ENCODE results near the gene PABPC3.

PABPC3 gene

DNA sequence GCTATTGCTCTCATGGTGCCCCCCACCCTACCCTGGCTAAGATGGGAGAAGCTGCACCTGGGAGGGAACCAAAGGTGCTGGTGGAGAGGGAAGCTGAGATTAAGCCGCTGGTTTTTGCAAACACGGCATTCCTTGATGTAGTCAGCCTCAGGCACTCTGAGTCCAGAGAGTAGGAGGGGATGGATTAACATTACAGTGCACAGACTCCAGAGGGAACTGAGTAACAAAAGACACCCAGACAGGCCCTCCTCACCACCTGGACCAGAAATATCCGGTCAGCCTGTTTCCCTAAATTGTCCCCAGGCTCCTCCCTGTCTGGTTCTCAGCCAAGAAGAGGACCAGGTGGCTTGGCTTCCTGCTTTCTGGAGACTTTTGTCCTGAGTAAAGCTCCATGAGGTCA lies 28.9 kb upstream of the PABPC3 start:
- TF ChIP-seq, protein P1, sequence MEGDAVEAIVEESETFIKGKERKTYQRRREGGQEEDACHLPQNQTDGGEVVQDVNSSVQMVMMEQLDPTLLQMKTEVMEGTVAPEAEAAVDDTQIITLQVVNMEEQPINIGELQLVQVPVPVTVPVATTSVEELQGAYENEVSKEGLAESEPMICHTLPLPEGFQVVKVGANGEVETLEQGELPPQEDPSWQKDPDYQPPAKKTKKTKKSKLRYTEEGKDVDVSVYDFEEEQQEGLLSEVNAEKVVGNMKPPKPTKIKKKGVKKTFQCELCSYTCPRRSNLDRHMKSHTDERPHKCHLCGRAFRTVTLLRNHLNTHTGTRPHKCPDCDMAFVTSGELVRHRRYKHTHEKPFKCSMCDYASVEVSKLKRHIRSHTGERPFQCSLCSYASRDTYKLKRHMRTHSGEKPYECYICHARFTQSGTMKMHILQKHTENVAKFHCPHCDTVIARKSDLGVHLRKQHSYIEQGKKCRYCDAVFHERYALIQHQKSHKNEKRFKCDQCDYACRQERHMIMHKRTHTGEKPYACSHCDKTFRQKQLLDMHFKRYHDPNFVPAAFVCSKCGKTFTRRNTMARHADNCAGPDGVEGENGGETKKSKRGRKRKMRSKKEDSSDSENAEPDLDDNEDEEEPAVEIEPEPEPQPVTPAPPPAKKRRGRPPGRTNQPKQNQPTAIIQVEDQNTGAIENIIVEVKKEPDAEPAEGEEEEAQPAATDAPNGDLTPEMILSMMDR (IDR thresholded peaks at IDR 0.05; ENCODE audit: insufficient read depth, low read length, poor library complexity, severe bottlenecking) = no peak
- no peak for TF ChIP-seq EZH2phosphoT487 (conservative IDR thresholded peaks at IDR 0.05; ENCODE audit: low read length)
- Histone ChIP-seq H4K20me1 (ENCODE audit: low read depth, low read length) (no peaks in the 10 kb centered on the region), H3K27me3 (ENCODE audit: low read length) (no peaks in the 10 kb centered on the region), H3K79me2 (ENCODE audit: insufficient read depth, low read length) (no peaks in the 10 kb centered on the region), H3K4me3 (ENCODE audit: insufficient read depth, low read length, poor library complexity, severe bottlenecking) (no peak overlapping the region), H3F3A (ENCODE audit: insufficient read depth) (no peaks in the 10 kb centered on the region), H2AFZ (ENCODE audit: low read depth, low read length, severe bottlenecking) (no peak overlapping the region), H3K9me3 (ENCODE audit: insufficient read depth, low read length) (no peaks in the 10 kb centered on the region), H3K4me2 (ENCODE audit: low read depth, low read length, poor library complexity, severe bottlenecking) (no peak overlapping the region), H3K9me2 (replicated peaks; ENCODE audit: insufficient read depth, low read length) (no peaks in the 10 kb centered on the region), H3K9ac (ENCODE audit: low read length) (no peak overlapping the region), H3K36me3 (ENCODE audit: low read length) (no peaks in the 10 kb centered on the region), H3K27ac (ENCODE audit: low read depth, low read length) (no peak overlapping the region)

DNA sequence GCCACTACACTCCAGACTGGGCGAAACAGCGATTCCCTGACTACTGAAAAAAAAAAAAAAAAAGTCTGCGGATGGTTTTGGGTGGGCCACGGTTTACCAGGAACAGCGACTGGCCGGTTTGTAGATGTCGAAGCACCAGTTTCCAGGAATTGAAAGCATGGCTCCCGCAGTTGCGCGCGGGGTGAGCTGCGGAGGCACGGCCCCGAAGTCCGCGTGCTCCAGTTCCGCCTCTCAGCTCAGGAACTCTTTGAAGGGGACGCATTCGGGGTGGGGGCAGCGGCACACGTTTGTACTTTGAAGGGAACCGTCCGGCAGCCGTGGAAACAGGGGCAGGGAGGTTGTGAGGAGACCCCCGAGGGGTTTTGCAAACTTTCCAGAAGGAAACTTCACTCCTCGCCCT lies 27.1 kb upstream of the PABPC3 start:
- no peak overlapping the region for H3K4me2 ChIP-seq (ENCODE audit: low read depth, low read length, poor library complexity, severe bottlenecking)

DNA sequence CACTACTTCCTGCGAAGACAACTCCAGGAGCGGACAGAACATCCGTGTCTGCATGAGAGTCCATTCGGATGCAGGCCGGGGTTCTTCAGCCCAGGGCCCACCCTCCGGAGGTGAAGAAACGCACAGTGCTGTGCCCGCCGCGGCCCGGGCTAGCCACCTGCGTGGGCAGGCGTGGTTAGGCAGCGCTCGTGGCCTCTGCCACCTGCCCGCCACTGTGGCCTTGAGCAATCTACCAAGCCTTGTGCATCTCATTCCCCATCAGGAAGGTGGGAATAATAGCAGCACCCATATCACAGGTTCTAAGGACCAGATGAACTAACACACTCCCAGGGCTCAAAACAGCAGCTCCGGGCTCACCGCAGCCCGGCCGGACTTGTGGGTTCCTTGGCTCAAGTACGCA lies 26.7 kb upstream of the PABPC3 start:
- Histone ChIP-seq H3K4me2 (ENCODE audit: low read depth, low read length, poor library complexity, severe bottlenecking) (no peak overlapping the region), H3K4me3 (ENCODE audit: insufficient read depth, low read length, poor library complexity, severe bottlenecking) (no peak overlapping the region), H2AFZ (ENCODE audit: low read depth, low read length, severe bottlenecking) (no peak overlapping the region), H4K20me1 (ENCODE audit: low read depth, low read length) (no peaks in the 10 kb centered on the region), H3K36me3 (ENCODE audit: low read length) (no peaks in the 10 kb centered on the region), H3F3A (ENCODE audit: insufficient read depth) (no peaks in the 10 kb centered on the region), H3K9ac (ENCODE audit: low read length) (no peak overlapping the region), H3K9me2 (replicated peaks; ENCODE audit: insufficient read depth, low read length) (no peaks in the 10 kb centered on the region), H3K27me3 (ENCODE audit: low read length) (no peaks in the 10 kb centered on the region), H3K9me3 (ENCODE audit: insufficient read depth, low read length) (no peaks in the 10 kb centered on the region), H3K79me2 (ENCODE audit: insufficient read depth, low read length) (no peaks in the 10 kb centered on the region), H3K27ac (ENCODE audit: low read depth, low read length) (no peak overlapping the region)
- TF ChIP-seq, protein P1 (IDR thresholded peaks at IDR 0.05; ENCODE audit: insufficient read depth, low read length, poor library complexity, severe bottlenecking) = no peak
- TF ChIP-seq EZH2phosphoT487 (conservative IDR thresholded peaks at IDR 0.05; ENCODE audit: low read length) = no peak

More for the DNA sequence above, 27.1 kb upstream of the PABPC3 start:
- H3K9me2 ChIP-seq (replicated peaks; ENCODE audit: insufficient read depth, low read length) = no peaks in the 10 kb centered on the region
- no peaks in the 10 kb centered on the region for H3K79me2 ChIP-seq (ENCODE audit: insufficient read depth, low read length)
- H3K4me3 ChIP-seq (ENCODE audit: insufficient read depth, low read length, poor library complexity, severe bottlenecking) = no peak overlapping the region
- H2AFZ ChIP-seq (ENCODE audit: low read depth, low read length, severe bottlenecking) = no peak overlapping the region
- no peaks in the 10 kb centered on the region for H3K27me3 ChIP-seq (ENCODE audit: low read length)
- no peaks in the 10 kb centered on the region for H3K9me3 ChIP-seq (ENCODE audit: insufficient read depth, low read length)
- H3K9ac ChIP-seq (ENCODE audit: low read length) = no peak overlapping the region
- no peak overlapping the region for H3K27ac ChIP-seq (ENCODE audit: low read depth, low read length)
- TF ChIP-seq, protein P1 (IDR thresholded peaks at IDR 0.05; ENCODE audit: insufficient read depth, low read length, poor library complexity, severe bottlenecking) = no peak
- no peak for TF ChIP-seq EZH2phosphoT487 (conservative IDR thresholded peaks at IDR 0.05; ENCODE audit: low read length)
- H4K20me1 ChIP-seq (ENCODE audit: low read depth, low read length) = no peaks in the 10 kb centered on the region
- H3K36me3 ChIP-seq (ENCODE audit: low read length) = no peaks in the 10 kb centered on the region
- no peaks in the 10 kb centered on the region for H3F3A ChIP-seq (ENCODE audit: insufficient read depth)
